Caco-2 (cell line): ENCODE results near the gene GAGE1. TPM values are rescaled to one million over a fixed set of nuclear protein-coding genes. Genes with fewer than 3 reads are reported as not detected.
"Not testable (repeated sequence)": the region's sequence is repeated elsewhere in the genome, so short reads cannot be mapped to it uniquely, and the experiment has no call there.

Source experiments
- BruUV-seq: library from RNA; stranded (reverse); fragments of 400-500 nt; replicated peaks from 2 replicates; lab custom pipeline; 2021; lab: Mats Ljungman, UMichigan
- CTCF ChIA-PET: fragments of 300-600 bp; sonication (Branson Sonifier 250); formaldehyde crosslinking; loops from one replicate; lab custom pipeline; 2022; ENCODE audit warnings: antibody characterized with exemption; lab: Charles Lee
- POLR2A ChIA-PET: fragments of 300-600 bp; sonication (Branson Sonifier 250); formaldehyde crosslinking; loops from one replicate; lab custom pipeline; 2022; ENCODE audit warnings: antibody characterized with exemption; lab: Charles Lee
- DNase-seq, 2 experiments: peaks; one replicate each; pipeline versions ENCODE4 v3.0.0 to v3.0.0-alpha.2; 2020 to 2022
- H3K27me3 ChIP-seq: replicated peaks from 2 replicates; pipeline ENCODE4 v1.6.0; 2011; ENCODE audit warnings: low read length; ENCODE audit not compliant: control insufficient read depth, insufficient read depth
- H3K36me3 ChIP-seq: 2 replicates; pipeline ENCODE4 v1.5.1; 2011; ENCODE audit warnings: low read length; ENCODE audit not compliant: control insufficient read depth, insufficient read depth
- H3K4me1 ChIP-seq: fragments of 250-450 bp; sonication (Bioruptor Pico); 2 replicates; pipeline ENCODE4 v1.5.1; 2020; ENCODE audit warnings: mild to moderate bottlenecking
- H3K4me3 ChIP-seq: 2 replicates; pipeline ENCODE4 v1.5.1; 2011; ENCODE audit warnings: low read depth, mild to moderate bottlenecking, control low read depth, low read length
- H3K9me3 ChIP-seq: fragments of 250-450 bp; sonication (Bioruptor Pico); 2 replicates; pipeline ENCODE4 v1.5.1; 2020; ENCODE audit warnings: mild to moderate bottlenecking, moderate library complexity
- H3K27ac Mint-ChIP-seq: one replicate; pipeline ENCODE4 v1.8.0; 2022; ENCODE audit warnings: mixed read lengths; ENCODE audit not compliant: unreplicated experiment
- H3K27me3 Mint-ChIP-seq: one replicate; pipeline ENCODE4 v1.8.0; 2022; ENCODE audit warnings: mixed read lengths; ENCODE audit not compliant: insufficient read depth, unreplicated experiment
- H3K36me3 Mint-ChIP-seq: one replicate; pipeline ENCODE4 v1.8.0; 2022; ENCODE audit warnings: mild to moderate bottlenecking, mixed read lengths; ENCODE audit not compliant: insufficient read depth, unreplicated experiment
- H3K4me1 Mint-ChIP-seq: one replicate; pipeline ENCODE4 v1.8.0; 2022; ENCODE audit warnings: low read depth, mixed read lengths; ENCODE audit not compliant: unreplicated experiment
- H3K4me3 Mint-ChIP-seq: one replicate; pipeline ENCODE4 v1.8.0; 2022; ENCODE audit warnings: mild to moderate bottlenecking, moderate library complexity, mixed read lengths; ENCODE audit not compliant: unreplicated experiment
- H3K9me3 Mint-ChIP-seq: one replicate; pipeline ENCODE4 v1.8.0; 2022; ENCODE audit warnings: mixed read lengths; ENCODE audit not compliant: unreplicated experiment
- CTCF ChIP-seq, 2 experiments: fragments of 200-600 bp in 1 of 2; IDR thresholded peaks; 1 replicate in 1 of 2; 2 replicates in 1 of 2; pipeline versions ENCODE4 v1.5.1 to v1.8.0; 2011 to 2022; ENCODE audit warnings: antibody characterized with exemption in 1 of 2, control low read depth in 1 of 2, inconsistent platforms in 1 of 2, low read depth in 1 of 2, low read length in 1 of 2, mild to moderate bottlenecking in 1 of 2, moderate library complexity in 1 of 2; ENCODE audit not compliant: insufficient read depth in 1 of 2, severe bottlenecking in 1 of 2, unreplicated experiment in 1 of 2
- intact Hi-C: fragments of 100-400 bp; cut with micrococcal nuclease; formaldehyde crosslinking; loops from one replicate; pipeline ENCODE4 v1.10.0; 2022; ENCODE audit not compliant: unreplicated experiment
- total RNA-seq: library from RNA; stranded (reverse); gene quantifications from 2 replicates; pipeline ENCODE4 v1.2.3, GENCODE V29; 2022

Gene GAGE1
- total RNA-seq, 1 experiment from 2014 or later, result not detected

- intact Hi-C loops, DNase-seq, H3K4me1 ChIP-seq, H3K4me3 ChIP-seq, H3K9me3 ChIP-seq, H3K4me3 Mint-ChIP-seq, POLR2A ChIA-PET, H3K9me3 Mint-ChIP-seq, H3K27ac Mint-ChIP-seq, H3K27me3 ChIP-seq, CTCF ChIA-PET, H3K36me3 Mint-ChIP-seq, H3K36me3 ChIP-seq, H3K4me1 Mint-ChIP-seq, BruUV-seq, H3K27me3 Mint-ChIP-seq: not testable (repeated sequence)
These were observed 9.6 kb upstream of the GAGE1 start, which contains the start of gene GAGE2A for GRCh38 chrX:49589196-49589595. TSS of gene GAGE2A (plus strand) at chrX:49589496. CDS start at chrX:49590651, 1,155 bp downstream.

DNA sequence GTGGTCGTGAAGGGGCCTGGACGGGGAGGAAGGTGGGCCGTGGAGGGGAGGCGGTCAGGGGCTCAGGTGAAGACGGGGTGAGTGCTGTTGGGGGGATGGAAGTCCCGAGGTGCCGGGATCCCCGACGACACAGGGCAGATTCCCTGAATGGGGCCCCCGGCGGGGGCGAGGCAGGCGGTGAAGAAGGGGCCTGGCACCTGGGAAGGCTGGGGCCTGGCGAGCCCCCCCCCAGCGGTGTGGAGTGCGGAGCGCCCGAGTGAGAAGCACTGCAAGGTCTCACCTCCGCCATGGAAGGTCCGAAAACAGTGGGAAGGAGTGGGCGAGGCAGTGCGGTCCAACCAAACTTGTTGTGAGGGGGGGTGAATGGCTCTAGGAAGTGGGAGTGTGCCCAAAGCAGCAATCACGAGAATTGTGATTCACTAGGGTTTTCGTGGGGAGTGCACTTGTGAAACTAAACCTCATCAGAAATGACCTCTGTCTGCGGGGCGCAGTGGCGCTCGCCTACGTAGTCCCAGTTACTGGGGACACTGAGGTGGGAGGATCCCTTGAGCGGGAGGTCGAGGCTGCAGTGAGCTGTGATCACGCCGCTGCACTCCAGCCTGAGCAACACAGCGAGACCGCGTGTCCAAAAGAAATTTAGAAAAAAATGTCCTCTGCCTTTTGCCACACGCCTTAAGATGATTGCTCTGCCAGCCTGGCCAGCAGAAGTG, 8.9 kb upstream of the GAGE1 start:
- BruUV-seq, H3K4me1 ChIP-seq, H3K9me3 ChIP-seq, H3K27me3 ChIP-seq, H3K9me3 Mint-ChIP-seq, H3K27me3 Mint-ChIP-seq, POLR2A ChIA-PET, H3K4me3 Mint-ChIP-seq, H3K27ac Mint-ChIP-seq, H3K36me3 ChIP-seq, H3K4me3 ChIP-seq, CTCF ChIA-PET, H3K4me1 Mint-ChIP-seq, intact Hi-C loops, H3K36me3 Mint-ChIP-seq: not testable (repeated sequence)
- DNase-seq, result peak; percentile 1 to 32

DNA sequence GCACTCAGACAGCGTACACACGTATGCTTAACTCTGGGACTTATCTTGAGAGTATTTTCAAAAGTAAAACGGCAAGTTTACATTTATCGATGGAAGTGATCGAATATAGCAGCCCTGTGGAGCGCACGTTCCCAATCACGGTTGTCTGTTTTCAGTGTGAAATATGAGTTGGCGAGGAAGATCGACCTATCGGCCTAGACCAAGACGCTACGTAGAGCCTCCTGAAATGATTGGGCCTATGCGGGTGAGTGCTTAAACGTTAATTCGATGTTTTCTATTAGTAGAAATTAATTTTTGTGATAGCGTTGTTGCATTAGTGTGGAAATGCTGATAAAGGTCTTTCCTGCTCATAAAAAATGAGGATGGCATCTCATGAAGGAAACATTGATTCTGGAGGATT, 8.3 kb upstream of the GAGE1 start:
- H3K27ac Mint-ChIP-seq, H3K27me3 ChIP-seq, H3K36me3 ChIP-seq, BruUV-seq, intact Hi-C loops, H3K4me3 ChIP-seq, CTCF ChIA-PET, H3K4me1 ChIP-seq, H3K27me3 Mint-ChIP-seq, H3K4me3 Mint-ChIP-seq, H3K4me1 Mint-ChIP-seq, H3K9me3 Mint-ChIP-seq, H3K9me3 ChIP-seq, POLR2A ChIA-PET, DNase-seq, H3K36me3 Mint-ChIP-seq: not testable (repeated sequence)

- no peak for TF ChIP-seq CTCF (IDR thresholded peaks at IDR 0.05; ENCODE audit: insufficient read depth in 1 of 2, low read depth in 1 of 2, low read length in 1 of 2, severe bottlenecking in 1 of 2, unreplicated experiment in 1 of 2)
- POLR2A ChIA-PET, result no interaction called here
- Mint-ChIP-seq H3K4me1 (no peaks in the 10 kb centered on the region), H3K9me3 (no peaks in the 10 kb centered on the region), H3K4me3 (no peak overlapping the region), H3K27ac (no peak overlapping the region), H3K27me3 (no peaks in the 10 kb centered on the region), H3K36me3 (no peaks in the 10 kb centered on the region)
- peak in 1 of 2 experiments; percentile 2 for DNase-seq
- CTCF ChIA-PET, result no interaction called here
- Histone ChIP-seq H3K9me3 (no peaks in the 10 kb centered on the region), H3K4me3 (no peak overlapping the region), H3K27me3 (no peaks in the 10 kb centered on the region), H3K4me1 (no peaks in the 10 kb centered on the region), H3K36me3 (no peaks in the 10 kb centered on the region)
- BruUV-seq, result no TSS peak
- intact Hi-C loops, result no loop called here
These were observed 12.0 kb downstream of the GAGE1 start for GRCh38 chrX:49610718-49611310.
